Body of pancreas (tissue), 4 donors: ENCODE results near the gene GABRG3. TPM values are rescaled to one million over a fixed set of nuclear protein-coding genes. Genes with fewer than 3 reads are reported as not detected.
A peak's percentile ranks its signal among the peaks of the same experiment; 100 is the strongest.

Experiments
- ATAC-seq: fragments of 150-250 bp; one replicate; pipeline ENCODE4 v1.9.1; 2016
- DNase-seq, 4 donors: peaks; one replicate each; pipeline ENCODE4 v3.0.0-alpha.2; 2019
- H3K27ac ChIP-seq, 4 donors: fragments of 200-600 bp; sonication (generic); 1 replicate in 3 of 4; 2 replicates in 1 of 4; pipeline versions ENCODE4 v1.5.1 to v1.6.1; 2016 to 2019; ENCODE audit warnings: mild to moderate bottlenecking in 1 of 4, mixed read lengths in 1 of 4, moderate library complexity in 1 of 4
- H3K27me3 ChIP-seq, 2 donors: fragments of 200-600 bp; sonication (generic); one replicate each; pipeline ENCODE4 v1.6.0; 2016; ENCODE audit warnings: mild to moderate bottlenecking in 1 of 2
- H3K36me3 ChIP-seq, 2 donors: fragments of 200-600 bp; sonication (generic); replicated peaks in 1 of 2; 2 replicates each; pipeline ENCODE4 v1.5.1; 2016; ENCODE audit warnings: low read depth in 2 of 2; ENCODE audit not compliant: insufficient read depth in 1 of 2
- H3K4me1 ChIP-seq: fragments of 200-600 bp; sonication (generic); one replicate; pipeline ENCODE4 v1.6.0; 2016
- H3K4me3 ChIP-seq, 2 donors: fragments of 200-600 bp; sonication (generic); 1 replicate in 1 of 2; 2 replicates in 1 of 2; pipeline ENCODE4 v1.5.1; 2016 to 2019
- H3K9me3 ChIP-seq, 3 donors: fragments of 200-600 bp; sonication (generic); 1 replicate in 2 of 3; 2 replicates in 1 of 3; pipeline ENCODE4 v1.5.1; 2016
- CTCF ChIP-seq, 7 experiments: fragments of 450-650 bp in 4 of 7; fragments of 200-600 bp in 3 of 7; sonication (generic) in 3 of 7; IDR thresholded peaks; one replicate each; pipeline ENCODE4 v1.5.1; 2016 to 2019; ENCODE audit warnings: antibody characterized with exemption in 7 of 7
- POLR2A ChIP-seq, 3 donors: fragments of 450-650 bp; IDR thresholded peaks; one replicate each; pipeline ENCODE4 v1.6.1; 2016; ENCODE audit warnings: antibody characterized with exemption in 3 of 3, mild to moderate bottlenecking in 2 of 3
- WGBS, 2 donors: methylation state at CpG; one replicate each; pipeline ENCODE4 v1.1.5; 2017; 5-methylcytosine and 5-hydroxymethylcytosine counted together
- intact Hi-C: fragments of 100-400 bp; cut with DNase I; formaldehyde crosslinking; loops from one replicate; pipeline ENCODE4 v1.15.1; 2023
- small RNA-seq: library from RNA; depleted of rRNA; stranded (forward); fragments of <200 nt; gene quantifications from one replicate; pipeline ENCODE3, GENCODE V24; 2016
- total RNA-seq, 2 donors: library from RNA; depleted of rRNA; stranded (reverse); fragments of >200 nt; gene quantifications; one replicate each; pipeline ENCODE4 v1.1.0, GENCODE V29; 2016

Gene GABRG3
- total RNA-seq, 2 donors from 2014 or later: not detected

DNA sequence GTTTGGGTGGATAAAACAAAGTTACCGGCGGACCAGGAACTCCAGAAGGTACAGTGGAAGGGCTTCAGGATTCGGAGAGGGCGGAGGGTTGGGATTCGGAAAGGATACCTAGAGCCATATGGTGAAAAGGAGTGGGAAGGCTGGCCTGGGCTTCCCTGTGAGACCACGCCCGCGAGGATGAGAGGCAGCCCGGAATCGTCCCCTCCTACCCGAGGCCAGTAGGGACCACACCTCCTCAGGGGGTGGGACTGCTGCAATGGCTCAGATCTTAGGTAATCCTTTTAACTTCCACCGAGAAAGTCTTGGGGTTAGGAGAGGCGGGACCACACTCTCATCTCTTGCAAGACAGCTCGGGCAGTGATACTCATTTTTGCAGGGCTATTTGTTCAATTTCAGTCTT is 616.8 kb downstream of the GABRG3 start:
- TF ChIP-seq POLR2A (IDR thresholded peaks at IDR 0.05): no peak
- no peak for TF ChIP-seq CTCF (IDR thresholded peaks at IDR 0.05)
- no peaks in the 10 kb centered on the region for H3K9me3 ChIP-seq
- H3K27ac ChIP-seq: no peak overlapping the region
- intact Hi-C loops: no loop called here
- H3K4me1 ChIP-seq: no peaks in the 10 kb centered on the region
- ATAC-seq: no peak
- WGBS, 2 donors: 46 to 73% methylated on average over 13 to 14 of the region's 14 CpGs
- no peak overlapping the region for H3K4me3 ChIP-seq
- DNase-seq: peak in 3 of 4 donors; percentile 23 to 70 (median 34)
- H3K36me3 ChIP-seq: no peaks in the 10 kb centered on the region
- no peaks in the 10 kb centered on the region for H3K27me3 ChIP-seq

DNA sequence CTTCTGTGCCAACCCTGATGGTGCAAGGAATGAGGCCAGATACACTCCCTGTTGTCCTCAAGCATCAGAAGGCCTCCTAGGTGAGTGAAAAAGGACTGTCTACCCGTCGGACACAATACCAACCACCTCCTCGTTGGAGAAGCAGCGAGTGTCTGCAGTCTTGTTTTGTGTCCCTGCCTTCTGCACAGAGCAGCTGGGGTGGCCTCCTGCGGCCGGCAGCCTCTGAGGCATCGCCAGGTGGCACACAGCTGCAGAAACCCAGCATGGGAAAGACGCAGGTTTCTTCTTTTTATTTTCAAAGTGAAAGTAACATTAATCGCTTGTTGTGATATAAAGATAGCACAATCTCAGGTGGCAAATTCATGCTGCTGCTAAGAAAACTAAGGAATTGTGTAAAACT is 618.3 kb downstream of the GABRG3 start:
- intact Hi-C loops: no loop called here
- WGBS, 2 donors: 25 to 32% methylated on average over 9 of the region's 9 CpGs
- TF ChIP-seq CTCF (IDR thresholded peaks at IDR 0.05): no peak
- no peak for TF ChIP-seq POLR2A (IDR thresholded peaks at IDR 0.05)
- Histone ChIP-seq H3K36me3 (no peaks in the 10 kb centered on the region), H3K27ac (peak overlapping the region in 1 of 4 donors; percentile 0), H3K4me1 (no peaks in the 10 kb centered on the region), H3K27me3 (no peaks in the 10 kb centered on the region), H3K4me3 (no peak overlapping the region), H3K9me3 (no peaks in the 10 kb centered on the region)
- peak; percentile 44 to 75 (median 58) for DNase-seq
- ATAC-seq: peak; percentile 42

DNA sequence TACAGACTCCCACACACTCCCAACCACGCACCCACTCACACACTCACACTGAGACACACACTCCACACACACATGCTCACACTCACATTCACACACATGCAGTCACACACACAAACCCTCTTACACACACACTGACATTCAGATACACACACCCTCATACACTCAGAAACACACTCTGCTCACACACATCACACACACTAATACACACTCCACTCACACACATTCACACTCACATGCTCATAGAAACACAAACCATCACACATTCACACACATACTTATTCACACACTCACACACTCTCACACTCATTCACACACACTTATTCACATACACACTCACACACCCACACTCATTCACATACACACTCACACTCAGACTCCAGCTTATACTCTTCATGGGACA is 618.8 kb downstream of the GABRG3 start:
- Histone ChIP-seq H3K4me3 (no peak overlapping the region), H3K27me3 (no peaks in the 10 kb centered on the region), H3K27ac (peak overlapping the region in 1 of 4 donors; percentile 0), H3K9me3 (no peaks in the 10 kb centered on the region), H3K36me3 (no peaks in the 10 kb centered on the region), H3K4me1 (no peaks in the 10 kb centered on the region)
- ATAC-seq (no peak), DNase-seq (no peak)
- no peak for TF ChIP-seq CTCF (IDR thresholded peaks at IDR 0.05)
- no peak for TF ChIP-seq POLR2A (IDR thresholded peaks at IDR 0.05)
- intact Hi-C loops: no loop called here
- 29 to 42% methylated on average over 1 of the region's 1 CpG for WGBS, 2 donors

Small RNA genes within 50 kb of the gene (small RNA-seq; reads per million reads assigned to genes)
- not detected for gene RNA5SP391
- not detected for gene SERPINE4P

Other genes starting within 250 kb of the GABRG3 start
- gene GABRB3, start 198.1 kb upstream of the GABRG3 start, total RNA-seq: 1 to 10 TPM; 3.6 to 7.3 TPM
- under 1 TPM in 1 of 2 donors, not detected in 1; 0.66 TPM for gene GABRA5, start 104.1 kb upstream of the GABRG3 start, total RNA-seq